ENCODE results near the gene TPSB2. TPM values are rescaled to one million over a fixed set of nuclear protein-coding genes. Genes with fewer than 3 reads are reported as not detected.
"Not testable (repeated sequence)": the region's sequence is repeated elsewhere in the genome, so short reads cannot be mapped to it uniquely, and the experiment has no call there.

TPSB2 gene
- total RNA-seq, 2 experiments from 2014 or later: not detected

GRCh38 chr16:1194665-1195392 lies 35.2 kb downstream of the TPSB2 start:
- H3K36me3 Mint-ChIP-seq: no peaks in the 10 kb centered on the region
- peak; percentile 29 for DNase-seq
- H3K27ac Mint-ChIP-seq: no peak overlapping the region
- H3K27me3 Mint-ChIP-seq: no peaks in the 10 kb centered on the region
- H3K9me3 Mint-ChIP-seq: no peaks in the 10 kb centered on the region
- no peaks in the 10 kb centered on the region for H3K4me1 Mint-ChIP-seq
- H3K4me3 Mint-ChIP-seq: no peak overlapping the region

- Mint-ChIP-seq H3K9me3 (no peaks in the 10 kb centered on the region), H3K36me3 (no peaks in the 10 kb centered on the region), H3K27ac (no peak overlapping the region), H3K4me1 (no peaks in the 10 kb centered on the region), H3K27me3 (no peaks in the 10 kb centered on the region), H3K4me3 (no peak overlapping the region)
- no peak for DNase-seq
Measured at GRCh38 chr16:1193825-1194581, 36.0 kb downstream of the TPSB2 start.

GRCh38 chr16:1193143-1193824 lies 36.7 kb downstream of the TPSB2 start:
- DNase-seq: no peak
- Mint-ChIP-seq H3K9me3 (no peaks in the 10 kb centered on the region), H3K27ac (no peak overlapping the region), H3K4me3 (no peak overlapping the region), H3K36me3 (no peaks in the 10 kb centered on the region), H3K27me3 (no peaks in the 10 kb centered on the region), H3K4me1 (no peaks in the 10 kb centered on the region)

GRCh38 chr16:1192384-1193073 lies 37.5 kb downstream of the TPSB2 start:
- DNase-seq: no peak
- H3K36me3 Mint-ChIP-seq: no peaks in the 10 kb centered on the region
- no peaks in the 10 kb centered on the region for H3K27me3 Mint-ChIP-seq
- no peak overlapping the region for H3K4me3 Mint-ChIP-seq
- no peaks in the 10 kb centered on the region for H3K4me1 Mint-ChIP-seq
- H3K9me3 Mint-ChIP-seq: no peaks in the 10 kb centered on the region
- H3K27ac Mint-ChIP-seq: no peak overlapping the region

GRCh38 chr16:1190789-1191188 lies 39.2 kb downstream of the TPSB2 start:
- DNase-seq, H3K4me1 Mint-ChIP-seq, H3K27ac Mint-ChIP-seq, H3K27me3 Mint-ChIP-seq, H3K36me3 Mint-ChIP-seq, H3K9me3 Mint-ChIP-seq, H3K4me3 Mint-ChIP-seq: not testable (repeated sequence)

- Mint-ChIP-seq H3K36me3 (no peaks in the 10 kb centered on the region), H3K4me3 (no peak overlapping the region), H3K4me1 (no peaks in the 10 kb centered on the region), H3K27ac (no peak overlapping the region), H3K27me3 (no peaks in the 10 kb centered on the region), H3K9me3 (no peaks in the 10 kb centered on the region)
- no peak for DNase-seq
Measured at GRCh38 chr16:1189455-1189854, 40.5 kb downstream of the TPSB2 start.

GRCh38 chr16:1188432-1189189 lies 41.4 kb downstream of the TPSB2 start:
- no peaks in the 10 kb centered on the region for H3K9me3 Mint-ChIP-seq
- H3K27ac Mint-ChIP-seq: no peak overlapping the region
- no peak overlapping the region for H3K4me3 Mint-ChIP-seq
- no peaks in the 10 kb centered on the region for H3K4me1 Mint-ChIP-seq
- no peaks in the 10 kb centered on the region for H3K36me3 Mint-ChIP-seq
- DNase-seq: peak; percentile 56
- no peaks in the 10 kb centered on the region for H3K27me3 Mint-ChIP-seq

GRCh38 chr16:1185460-1186207 lies 44.4 kb downstream of the TPSB2 start:
- H3K27me3 Mint-ChIP-seq, H3K27ac Mint-ChIP-seq, DNase-seq, H3K4me3 Mint-ChIP-seq, H3K36me3 Mint-ChIP-seq, H3K4me1 Mint-ChIP-seq, H3K9me3 Mint-ChIP-seq: not testable (repeated sequence)

- Mint-ChIP-seq H3K4me3 (no peak overlapping the region), H3K4me1 (no peaks in the 10 kb centered on the region), H3K36me3 (no peaks in the 10 kb centered on the region), H3K27me3 (no peaks in the 10 kb centered on the region), H3K27ac (no peak overlapping the region), H3K9me3 (no peaks in the 10 kb centered on the region)
- DNase-seq: no peak
Measured at GRCh38 chr16:1184980-1185379, 45.0 kb downstream of the TPSB2 start.

GRCh38 chr16:1184156-1184868 lies 45.7 kb downstream of the TPSB2 start:
- Mint-ChIP-seq H3K9me3 (no peaks in the 10 kb centered on the region), H3K27me3 (no peaks in the 10 kb centered on the region), H3K4me1 (no peaks in the 10 kb centered on the region), H3K36me3 (no peaks in the 10 kb centered on the region), H3K27ac (no peak overlapping the region), H3K4me3 (no peak overlapping the region)
- no peak for DNase-seq

- H3K27me3 Mint-ChIP-seq: no peaks in the 10 kb centered on the region
- no peaks in the 10 kb centered on the region for H3K9me3 Mint-ChIP-seq
- no peak overlapping the region for H3K4me3 Mint-ChIP-seq
- H3K27ac Mint-ChIP-seq: no peak overlapping the region
- DNase-seq: no peak
- H3K36me3 Mint-ChIP-seq: no peaks in the 10 kb centered on the region
- H3K4me1 Mint-ChIP-seq: no peaks in the 10 kb centered on the region
Measured at GRCh38 chr16:1182950-1183907, 46.8 kb downstream of the TPSB2 start.

- Mint-ChIP-seq H3K9me3 (no peaks in the 10 kb centered on the region), H3K4me3 (no peak overlapping the region), H3K36me3 (no peaks in the 10 kb centered on the region), H3K4me1 (no peaks in the 10 kb centered on the region), H3K27ac (no peak overlapping the region), H3K27me3 (no peaks in the 10 kb centered on the region)
- no peak for DNase-seq
Measured at GRCh38 chr16:1182316-1182671, 47.7 kb downstream of the TPSB2 start.

Measured in activated naive CD8-positive, alpha-beta T cell treated with anti-CD3 and anti-CD28 coated beads for 36 hours (primary cell).